GM18498 (cell line): Measurements from ENCODE around the gene HBG1.
A peak's percentile ranks its signal among the peaks of the same experiment; 100 is the strongest.
"Not testable (repeated sequence)": the region's sequence is repeated elsewhere in the genome, so short reads cannot be mapped to it uniquely, and the experiment has no call there.

Experiments used
- ATAC-seq: cut with Tn5 transposase; IDR thresholded peaks from one replicate; pipeline ENCODE4 v1.9.1; 2021; ENCODE audit warnings: mild to moderate bottlenecking, moderate library complexity; ENCODE audit not compliant: unreplicated experiment

The HBG1 gene

GRCh38 chr11:5277807-5278382 lies 28.2 kb upstream of the HBG1 start:
- ATAC-seq = peak; percentile 58

- no peak for ATAC-seq
These were observed 27.0 kb upstream of the HBG1 start for GRCh38 chr11:5276697-5277096.

- ATAC-seq = no peak
These were observed 25.9 kb upstream of the HBG1 start for GRCh38 chr11:5275369-5276110.

- ATAC-seq = no peak
These were observed 24.7 kb upstream of the HBG1 start for GRCh38 chr11:5274395-5274794.

GRCh38 chr11:5272395-5273017 lies 22.8 kb upstream of the HBG1 start:
- ATAC-seq = no peak

- no peak for ATAC-seq
These were observed 20.1 kb upstream of the HBG1 start, which contains the start of gene HBE1 for GRCh38 chr11:5269715-5270147. Gene HBE1 (minus strand): TSS chr11:5269945. CDS start chr11:5269890, 55 bp downstream.

GRCh38 chr11:5267033-5267563 lies 17.4 kb upstream of the HBG1 start:
- ATAC-seq = no peak

- no peak for ATAC-seq
These were observed 17.0 kb upstream of the HBG1 start for GRCh38 chr11:5266609-5267008.

- ATAC-seq = no peak
These were observed 16.2 kb upstream of the HBG1 start for GRCh38 chr11:5265832-5266231.

- ATAC-seq = no peak
These were observed 9.0 kb upstream of the HBG1 start for GRCh38 chr11:5258543-5259262.

- ATAC-seq = no peak
These were observed 7.6 kb upstream of the HBG1 start for GRCh38 chr11:5257296-5257695.

- ATAC-seq = not testable (repeated sequence)
These were observed 5.2 kb upstream of the HBG1 start, which contains the start of gene HBG2 for GRCh38 chr11:5254646-5255413. Gene HBG2 (minus strand): TSS chr11:5254781. CDS start chr11:5254728, 53 bp downstream.

- ATAC-seq = not testable (repeated sequence)
These were observed 4.4 kb upstream of the HBG1 start for GRCh38 chr11:5254023-5254422.

GRCh38 chr11:5253440-5253839 lies 3.8 kb upstream of the HBG1 start:
- not testable (repeated sequence) for ATAC-seq

- no peak for ATAC-seq
These were observed 3.2 kb upstream of the HBG1 start for GRCh38 chr11:5252919-5253265.

GRCh38 chr11:5252192-5252918 lies 2.7 kb upstream of the HBG1 start:
- no peak for ATAC-seq

- ATAC-seq = no peak
These were observed 2.1 kb upstream of the HBG1 start for GRCh38 chr11:5251746-5252145.

- ATAC-seq = no peak
These were observed 1.0 kb upstream of the HBG1 start for GRCh38 chr11:5250543-5251204.

- not testable (repeated sequence) for ATAC-seq
These were observed 1.2 kb downstream of the HBG1 start for GRCh38 chr11:5248498-5248897.
